SK-N-SH (cell line): ENCODE data around the gene PAEP.

Source experiments
- CHD2 ChIP-seq: fragments of 150-350 bp; IDR thresholded peaks from 2 replicates; pipeline ENCODE4 v1.6.1; 2018; ENCODE audit warnings: low read length; ENCODE audit not compliant: partially characterized antibody
- EZH2phosphoT487 ChIP-seq: fragments of 200-600 bp; sonication (generic); IDR thresholded peaks from 2 replicates; pipeline ENCODE4 v1.6.1; 2017; ENCODE audit warnings: low read depth, mixed run types, mild to moderate bottlenecking, antibody characterized with exemption, moderate library complexity, borderline replicate concordance
- IRF3 ChIP-seq: fragments of 150-350 bp; IDR thresholded peaks from 2 replicates; pipeline ENCODE4 v1.6.1; 2016; ENCODE audit warnings: mild to moderate bottlenecking, low read depth, low read length
- MXI1 ChIP-seq: IDR thresholded peaks from 2 replicates; pipeline ENCODE4 v1.6.1; 2012; ENCODE audit warnings: mild to moderate bottlenecking, low read depth, low read length, improper control_type of control experiment
- NFIC ChIP-seq: IDR thresholded peaks from 2 replicates; pipeline ENCODE4 v1.4.0; 2012; ENCODE audit warnings: borderline replicate concordance
- REST ChIP-seq: IDR thresholded peaks from 2 replicates; pipeline ENCODE4 v1.6.1; 2012; ENCODE audit warnings: mild to moderate bottlenecking, low read depth, low read length, moderate library complexity
- TF ChIP-seq, protein P1 (sequence below): fragments of 200-600 bp; sonication (generic); IDR thresholded peaks from 2 replicates; pipeline ENCODE4 v1.6.1; 2017; ENCODE audit warnings: antibody characterized with exemption, mild to moderate bottlenecking, moderate library complexity
- TF ChIP-seq, protein P2 (sequence below): IDR thresholded peaks from 2 replicates; pipeline ENCODE4 v1.4.0; 2012; ENCODE audit warnings: low read depth, borderline replicate concordance

DNA sequence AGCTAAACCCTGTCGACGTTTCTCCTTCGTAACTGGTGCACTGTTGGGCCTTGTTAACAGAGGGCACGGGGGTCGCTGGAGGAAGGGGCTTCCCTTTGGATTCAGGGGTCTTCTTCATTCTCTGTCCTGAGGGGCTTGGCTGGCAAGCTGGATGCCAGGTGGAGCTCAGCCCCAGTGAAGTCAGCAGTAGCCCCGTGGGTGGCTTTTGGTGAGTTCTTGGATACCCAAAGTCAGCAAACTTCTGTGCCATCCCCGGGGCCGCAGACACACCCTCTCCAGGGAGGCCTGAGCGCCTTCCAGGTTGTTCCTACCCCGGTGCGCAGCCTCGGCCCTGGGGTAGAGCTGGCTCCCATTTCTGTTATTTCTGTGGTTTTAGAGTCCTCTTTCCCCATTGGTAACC is 27.9 kb upstream of the PAEP start:
- TF ChIP-seq, protein P1, sequence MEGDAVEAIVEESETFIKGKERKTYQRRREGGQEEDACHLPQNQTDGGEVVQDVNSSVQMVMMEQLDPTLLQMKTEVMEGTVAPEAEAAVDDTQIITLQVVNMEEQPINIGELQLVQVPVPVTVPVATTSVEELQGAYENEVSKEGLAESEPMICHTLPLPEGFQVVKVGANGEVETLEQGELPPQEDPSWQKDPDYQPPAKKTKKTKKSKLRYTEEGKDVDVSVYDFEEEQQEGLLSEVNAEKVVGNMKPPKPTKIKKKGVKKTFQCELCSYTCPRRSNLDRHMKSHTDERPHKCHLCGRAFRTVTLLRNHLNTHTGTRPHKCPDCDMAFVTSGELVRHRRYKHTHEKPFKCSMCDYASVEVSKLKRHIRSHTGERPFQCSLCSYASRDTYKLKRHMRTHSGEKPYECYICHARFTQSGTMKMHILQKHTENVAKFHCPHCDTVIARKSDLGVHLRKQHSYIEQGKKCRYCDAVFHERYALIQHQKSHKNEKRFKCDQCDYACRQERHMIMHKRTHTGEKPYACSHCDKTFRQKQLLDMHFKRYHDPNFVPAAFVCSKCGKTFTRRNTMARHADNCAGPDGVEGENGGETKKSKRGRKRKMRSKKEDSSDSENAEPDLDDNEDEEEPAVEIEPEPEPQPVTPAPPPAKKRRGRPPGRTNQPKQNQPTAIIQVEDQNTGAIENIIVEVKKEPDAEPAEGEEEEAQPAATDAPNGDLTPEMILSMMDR: no peak
- TF ChIP-seq, protein P2, sequence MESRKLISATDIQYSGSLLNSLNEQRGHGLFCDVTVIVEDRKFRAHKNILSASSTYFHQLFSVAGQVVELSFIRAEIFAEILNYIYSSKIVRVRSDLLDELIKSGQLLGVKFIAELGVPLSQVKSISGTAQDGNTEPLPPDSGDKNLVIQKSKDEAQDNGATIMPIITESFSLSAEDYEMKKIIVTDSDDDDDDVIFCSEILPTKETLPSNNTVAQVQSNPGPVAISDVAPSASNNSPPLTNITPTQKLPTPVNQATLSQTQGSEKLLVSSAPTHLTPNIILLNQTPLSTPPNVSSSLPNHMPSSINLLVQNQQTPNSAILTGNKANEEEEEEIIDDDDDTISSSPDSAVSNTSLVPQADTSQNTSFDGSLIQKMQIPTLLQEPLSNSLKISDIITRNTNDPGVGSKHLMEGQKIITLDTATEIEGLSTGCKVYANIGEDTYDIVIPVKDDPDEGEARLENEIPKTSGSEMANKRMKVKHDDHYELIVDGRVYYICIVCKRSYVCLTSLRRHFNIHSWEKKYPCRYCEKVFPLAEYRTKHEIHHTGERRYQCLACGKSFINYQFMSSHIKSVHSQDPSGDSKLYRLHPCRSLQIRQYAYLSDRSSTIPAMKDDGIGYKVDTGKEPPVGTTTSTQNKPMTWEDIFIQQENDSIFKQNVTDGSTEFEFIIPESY: no peak
- TF ChIP-seq EZH2phosphoT487: no peak
- no peak for TF ChIP-seq REST
- no peak for TF ChIP-seq CHD2
- no peak for TF ChIP-seq NFIC
- TF ChIP-seq MXI1: no peak
- TF ChIP-seq IRF3: no peak
